SK-N-SH (cell line): ENCODE measurements around the gene NUAK2.

ENCODE experiments used
- EP300 ChIP-seq, 2 experiments: IDR thresholded peaks; 2 replicates each; pipeline versions ENCODE4 v1.4.0 to v1.6.1; 2012; ENCODE audit warnings: borderline replicate concordance in 1 of 2, low read depth in 1 of 2, low read length in 1 of 2
- POLR2AphosphoS5 ChIP-seq: IDR thresholded peaks from 2 replicates; pipeline ENCODE4 v1.6.1; 2012; ENCODE audit warnings: low read depth, low read length
- RFX5 ChIP-seq: IDR thresholded peaks from 2 replicates; pipeline ENCODE4 v1.6.1; 2012; ENCODE audit warnings: mild to moderate bottlenecking, improper control_type of control experiment, low read length
- SIN3A ChIP-seq: IDR thresholded peaks from 2 replicates; pipeline ENCODE4 v1.6.1; 2012; ENCODE audit warnings: low read depth, mild to moderate bottlenecking, low read length, moderate library complexity, borderline replicate concordance
- TAF1 ChIP-seq: IDR thresholded peaks from 2 replicates; pipeline ENCODE4 v1.6.1; 2012; ENCODE audit warnings: low read depth, mild to moderate bottlenecking, low read length, moderate library complexity, borderline replicate concordance
- TF ChIP-seq, protein P1 (sequence below): fragments of 200-600 bp; sonication (generic); IDR thresholded peaks from 2 replicates; pipeline ENCODE4 v1.6.1; 2017; ENCODE audit warnings: antibody characterized with exemption, mild to moderate bottlenecking, moderate library complexity

DNA sequence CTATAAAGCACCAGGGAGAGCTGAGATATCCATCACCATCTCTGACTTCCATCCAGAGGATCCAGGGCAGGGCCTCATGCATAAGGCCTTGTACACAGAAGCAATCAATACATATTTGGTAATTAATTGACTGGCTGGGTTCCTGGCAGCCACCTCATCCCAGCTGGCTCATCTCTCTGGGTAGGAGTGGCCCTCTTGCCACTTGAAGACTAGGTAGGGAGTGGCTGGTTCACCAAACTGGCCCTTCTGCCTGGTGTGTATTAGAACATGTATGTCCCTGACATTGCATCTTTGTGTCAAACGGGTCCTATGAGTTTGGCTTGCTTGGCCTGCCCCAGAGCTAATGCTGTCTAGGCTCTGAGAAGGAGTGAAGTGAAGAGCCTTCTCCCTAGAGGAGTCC is 11.8 kb downstream of the NUAK2 start:
- TF ChIP-seq, protein P1, sequence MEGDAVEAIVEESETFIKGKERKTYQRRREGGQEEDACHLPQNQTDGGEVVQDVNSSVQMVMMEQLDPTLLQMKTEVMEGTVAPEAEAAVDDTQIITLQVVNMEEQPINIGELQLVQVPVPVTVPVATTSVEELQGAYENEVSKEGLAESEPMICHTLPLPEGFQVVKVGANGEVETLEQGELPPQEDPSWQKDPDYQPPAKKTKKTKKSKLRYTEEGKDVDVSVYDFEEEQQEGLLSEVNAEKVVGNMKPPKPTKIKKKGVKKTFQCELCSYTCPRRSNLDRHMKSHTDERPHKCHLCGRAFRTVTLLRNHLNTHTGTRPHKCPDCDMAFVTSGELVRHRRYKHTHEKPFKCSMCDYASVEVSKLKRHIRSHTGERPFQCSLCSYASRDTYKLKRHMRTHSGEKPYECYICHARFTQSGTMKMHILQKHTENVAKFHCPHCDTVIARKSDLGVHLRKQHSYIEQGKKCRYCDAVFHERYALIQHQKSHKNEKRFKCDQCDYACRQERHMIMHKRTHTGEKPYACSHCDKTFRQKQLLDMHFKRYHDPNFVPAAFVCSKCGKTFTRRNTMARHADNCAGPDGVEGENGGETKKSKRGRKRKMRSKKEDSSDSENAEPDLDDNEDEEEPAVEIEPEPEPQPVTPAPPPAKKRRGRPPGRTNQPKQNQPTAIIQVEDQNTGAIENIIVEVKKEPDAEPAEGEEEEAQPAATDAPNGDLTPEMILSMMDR, result no peak
- TF ChIP-seq SIN3A (no peak), POLR2AphosphoS5 (no peak), TAF1 (no peak), EP300 (IDR thresholded peaks at IDR 0.05; ENCODE audit: borderline replicate concordance in 1 of 2, low read depth in 1 of 2, low read length in 1 of 2) (no peak), RFX5 (no peak)
